ENCODE measurements around the gene INSYN1. TPM values are rescaled to one million over a fixed set of nuclear protein-coding genes. Genes with fewer than 3 reads are reported as not detected.

Gene INSYN1
- total RNA-seq, 1 experiment from 2014 or later: not detected

DNA sequence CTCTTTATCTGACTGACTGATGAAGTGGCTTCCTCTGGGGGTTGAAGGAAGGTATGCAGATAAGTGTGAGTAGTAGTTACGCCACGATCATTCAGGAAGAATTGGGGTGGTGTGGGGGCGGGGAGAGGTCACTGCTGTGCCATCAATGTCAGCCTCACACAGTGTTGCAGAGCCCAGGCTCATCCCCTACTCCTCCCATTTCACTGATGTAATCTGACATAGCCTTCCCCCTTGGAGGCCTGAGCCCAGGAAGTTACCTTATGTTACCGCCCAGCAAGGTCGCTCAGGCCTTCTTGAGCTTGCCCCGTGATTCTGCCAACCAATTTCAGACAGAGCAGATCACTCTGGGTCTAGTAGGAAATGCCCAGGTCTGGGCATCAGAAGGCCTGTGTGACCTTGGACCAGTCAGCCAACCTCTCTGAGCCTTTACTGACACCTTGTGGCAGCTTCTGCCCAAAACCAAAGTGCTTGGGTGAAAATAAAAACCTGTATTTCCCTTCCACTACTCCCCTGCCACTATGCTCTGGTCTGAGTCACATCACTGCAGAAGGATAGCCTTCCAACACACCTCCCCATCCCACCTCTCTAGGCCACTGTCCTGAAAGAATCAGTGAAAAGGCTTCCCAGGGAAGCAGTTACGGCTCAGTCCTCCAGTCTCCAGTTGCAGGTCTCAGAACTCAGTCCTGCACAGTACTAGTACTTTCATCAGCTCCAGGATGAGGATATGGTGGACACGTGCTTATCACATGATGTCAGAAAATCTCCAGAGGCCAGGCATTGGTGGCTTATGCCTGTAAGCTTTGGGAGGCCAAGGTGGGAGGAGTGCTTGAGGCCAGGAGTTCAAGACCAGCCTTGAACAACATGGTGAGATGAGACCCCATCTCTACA is 28.1 kb upstream of the INSYN1 start:
- in situ Hi-C loops (cut with HindIII; ENCODE audit: low pct_unique_long_range_greater_than_20kb, low sequenced_read_pairs): no loop called here

DNA sequence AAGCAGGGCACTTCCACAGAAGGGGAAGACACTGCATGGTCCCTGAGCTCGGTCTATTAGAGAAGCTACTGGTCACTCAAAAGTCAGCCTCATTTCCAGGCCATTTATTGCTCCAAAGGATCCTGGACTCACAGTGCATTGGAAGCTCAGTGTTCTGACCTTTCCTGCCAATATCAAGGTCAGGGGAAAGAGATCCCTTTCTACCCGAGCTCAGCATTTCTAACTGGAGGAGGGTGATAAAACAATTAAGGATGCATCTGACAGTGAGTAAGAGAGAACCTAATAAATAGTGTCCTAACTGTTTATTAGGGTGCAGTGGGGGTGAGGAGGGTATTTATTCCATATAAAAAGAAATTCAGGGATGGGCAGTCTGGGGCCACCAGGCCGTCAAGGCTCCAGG is 26.8 kb upstream of the INSYN1 start:
- in situ Hi-C loops (cut with HindIII; ENCODE audit: low pct_unique_long_range_greater_than_20kb, low sequenced_read_pairs): no loop called here
- no peak for DNase-seq (ENCODE audit: low read depth)

More for the DNA sequence above, 28.1 kb upstream of the INSYN1 start:
- no peak for DNase-seq (ENCODE audit: low read depth)

DNA sequence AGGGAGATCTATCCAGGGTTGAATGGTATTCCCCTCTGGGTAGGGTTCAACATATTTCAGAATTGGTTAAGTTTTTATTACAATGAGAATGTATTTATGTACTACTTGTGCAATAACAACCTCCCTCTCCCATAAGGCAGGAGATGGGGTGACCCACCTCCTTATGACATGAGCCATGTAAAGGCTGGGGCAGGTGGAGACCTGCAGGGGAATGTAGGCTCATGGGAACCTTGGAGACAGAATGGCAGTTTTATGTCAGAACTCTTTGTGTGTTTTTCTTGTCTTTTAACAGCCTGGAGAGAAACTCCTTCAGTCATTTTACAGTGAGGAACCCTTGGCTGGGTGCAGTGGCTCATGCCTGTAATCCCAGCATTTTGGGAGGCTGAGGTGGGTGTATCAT is 24.6 kb upstream of the INSYN1 start:
- DNase-seq (ENCODE audit: low read depth): no peak

DNA sequence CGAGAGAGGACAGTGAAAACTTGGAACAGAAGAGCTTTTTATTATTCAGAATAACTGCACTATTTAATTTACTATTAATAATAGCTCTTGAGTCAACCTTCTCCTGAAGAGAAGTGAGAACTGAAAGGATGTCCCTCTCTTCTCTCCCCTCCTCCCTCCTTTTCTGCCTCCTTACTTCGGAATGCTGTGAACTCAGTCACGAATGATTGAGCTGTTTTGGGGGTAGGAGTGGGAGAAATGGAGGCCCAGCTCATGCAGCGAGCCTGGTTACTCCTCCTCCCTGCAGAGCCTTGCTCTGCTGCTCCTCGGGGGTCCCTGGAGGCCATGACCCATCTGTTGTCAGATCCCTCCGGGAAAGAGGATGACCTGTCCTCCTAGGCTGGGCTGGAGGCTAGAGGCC is 20.3 kb upstream of the INSYN1 start:
- DNase-seq (ENCODE audit: low read depth): no peak
- in situ Hi-C loops (cut with HindIII; ENCODE audit: low pct_unique_long_range_greater_than_20kb, low sequenced_read_pairs): no loop called here

More for the DNA sequence above, 24.6 kb upstream of the INSYN1 start:
- in situ Hi-C loops (cut with HindIII; ENCODE audit: low pct_unique_long_range_greater_than_20kb, low sequenced_read_pairs): no loop called here

DNA sequence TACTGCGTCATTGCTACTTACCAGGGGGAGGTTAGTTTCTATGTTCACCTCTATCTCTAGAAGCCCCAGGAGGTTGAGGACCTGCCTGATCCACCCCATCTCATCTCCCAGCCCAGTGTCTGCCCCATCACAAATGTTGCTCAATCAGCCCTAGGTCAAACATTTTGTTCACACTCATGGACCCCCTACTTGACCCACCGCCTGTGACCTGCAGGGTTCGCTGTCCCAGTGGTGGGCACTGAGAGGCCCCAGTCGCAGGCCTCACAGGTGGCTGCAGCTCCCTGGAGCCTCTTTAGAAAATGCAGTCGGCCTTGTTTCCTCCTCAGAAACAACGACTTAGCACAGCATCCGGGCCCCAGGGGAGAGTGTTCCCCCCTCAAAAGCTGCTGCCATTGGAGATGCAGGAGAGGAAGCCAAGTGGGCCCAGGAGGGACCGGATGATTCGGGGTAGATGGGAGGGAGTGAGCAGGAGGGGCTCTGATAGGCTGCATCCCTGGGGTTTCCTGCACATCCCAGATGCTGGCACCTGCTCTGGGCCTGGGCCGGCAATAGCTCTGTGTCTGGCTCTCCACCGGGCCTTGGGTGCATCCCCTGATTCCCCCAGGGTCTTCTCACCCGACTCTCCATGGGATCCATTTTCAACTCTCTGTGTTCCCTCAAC is 18.4 kb upstream of the INSYN1 start:
- in situ Hi-C loops (cut with HindIII; ENCODE audit: low pct_unique_long_range_greater_than_20kb, low sequenced_read_pairs): no loop called here
- no peak for DNase-seq (ENCODE audit: low read depth)

DNA sequence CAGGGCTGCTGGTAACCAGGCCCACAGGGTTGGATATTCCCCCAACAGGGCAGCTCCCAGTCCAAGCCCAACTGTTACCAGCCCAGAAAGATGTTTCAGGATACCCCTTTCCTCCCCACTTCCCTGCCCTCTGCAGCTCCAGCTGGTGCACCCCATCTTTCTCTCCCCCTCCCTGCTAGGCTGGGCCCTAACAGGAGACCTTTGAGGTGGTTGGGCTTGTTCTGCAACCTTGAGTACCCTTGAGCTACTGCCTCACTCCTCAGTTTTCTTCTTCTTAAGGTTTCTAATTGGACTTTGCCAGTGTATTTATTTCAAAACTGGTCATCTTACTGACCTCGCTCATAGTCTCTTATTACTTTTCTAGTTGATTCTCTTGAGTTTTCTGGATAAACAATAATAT is 16.9 kb upstream of the INSYN1 start:
- in situ Hi-C loops (cut with HindIII; ENCODE audit: low pct_unique_long_range_greater_than_20kb, low sequenced_read_pairs): no loop called here
- no peak for DNase-seq (ENCODE audit: low read depth)

DNA sequence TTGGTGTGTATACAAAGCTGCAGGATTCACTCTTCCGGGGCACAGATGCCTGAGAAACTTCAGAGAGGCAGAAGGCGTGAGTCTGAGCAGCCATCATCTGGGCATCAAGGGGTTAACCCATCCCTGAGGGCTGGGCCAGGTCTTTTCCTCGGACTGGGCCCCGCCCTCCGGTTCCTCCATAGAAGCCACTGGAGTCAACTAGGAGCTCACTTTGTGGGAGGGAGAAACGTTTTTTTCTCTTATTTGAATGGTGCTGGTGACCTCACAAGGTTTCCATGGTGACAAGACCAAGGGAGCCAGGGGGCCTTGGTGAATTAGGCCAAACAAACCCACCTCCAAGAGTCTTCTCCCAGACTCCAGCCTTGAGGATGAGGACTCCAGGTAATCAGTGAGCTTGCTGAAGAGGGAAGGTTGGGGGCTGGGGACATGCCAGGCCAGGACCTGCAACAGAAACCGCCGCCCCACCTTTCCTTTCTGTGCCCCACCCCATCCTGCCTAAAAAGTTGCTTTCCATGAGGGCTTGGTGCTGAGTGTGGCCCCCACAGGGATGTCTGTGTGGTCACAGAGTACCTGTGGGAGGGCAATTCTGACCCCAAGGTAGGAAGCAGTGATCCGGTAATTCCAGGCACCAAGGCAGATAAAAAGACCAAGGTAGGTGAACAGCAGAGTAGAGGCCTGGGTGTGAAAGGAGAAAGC is 14.8 kb upstream of the INSYN1 start:
- in situ Hi-C loops (cut with HindIII; ENCODE audit: low pct_unique_long_range_greater_than_20kb, low sequenced_read_pairs): no loop called here
- no peak for DNase-seq (ENCODE audit: low read depth)

DNA sequence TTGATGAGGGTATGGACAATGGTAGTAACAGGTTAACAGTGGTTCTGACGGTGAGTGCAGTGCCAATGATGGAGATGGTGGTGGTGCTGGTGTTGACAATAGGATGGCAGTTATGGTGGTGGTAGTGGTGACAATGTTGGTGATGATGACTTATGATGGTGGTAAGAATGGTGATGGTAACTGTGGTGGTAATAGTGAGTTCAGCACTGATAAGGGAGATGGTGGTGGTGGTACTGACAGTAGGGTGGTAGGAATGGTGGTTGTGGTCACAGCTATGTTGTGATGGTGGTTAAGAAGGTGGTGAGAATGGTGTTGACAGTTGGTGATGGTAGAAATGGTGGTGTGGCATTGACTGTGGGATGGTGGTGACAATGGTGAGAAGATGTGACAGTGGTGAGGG is 13.4 kb upstream of the INSYN1 start:
- in situ Hi-C loops (cut with HindIII; ENCODE audit: low pct_unique_long_range_greater_than_20kb, low sequenced_read_pairs): no loop called here
- DNase-seq (ENCODE audit: low read depth): no peak

DNA sequence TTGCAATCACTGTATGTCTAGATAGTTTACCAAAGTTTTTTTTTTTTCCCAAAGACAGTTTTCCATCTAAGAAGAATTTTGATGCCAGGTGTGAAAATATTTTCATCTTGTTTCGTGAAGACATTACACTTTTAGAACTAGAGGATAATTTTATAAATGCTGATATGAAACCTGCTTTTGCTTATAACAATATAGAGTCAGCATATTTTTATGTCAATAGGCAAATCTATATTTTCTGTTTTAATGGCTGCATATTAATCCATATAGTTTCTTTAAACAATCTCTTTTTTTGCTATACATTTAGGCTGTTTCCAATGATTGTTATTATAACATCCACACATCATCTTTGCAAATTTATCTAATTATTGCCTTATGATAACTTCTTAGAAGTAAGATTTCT is 12.6 kb upstream of the INSYN1 start:
- DNase-seq (ENCODE audit: low read depth): no peak
- in situ Hi-C loops (cut with HindIII; ENCODE audit: low pct_unique_long_range_greater_than_20kb, low sequenced_read_pairs): no loop called here

DNA sequence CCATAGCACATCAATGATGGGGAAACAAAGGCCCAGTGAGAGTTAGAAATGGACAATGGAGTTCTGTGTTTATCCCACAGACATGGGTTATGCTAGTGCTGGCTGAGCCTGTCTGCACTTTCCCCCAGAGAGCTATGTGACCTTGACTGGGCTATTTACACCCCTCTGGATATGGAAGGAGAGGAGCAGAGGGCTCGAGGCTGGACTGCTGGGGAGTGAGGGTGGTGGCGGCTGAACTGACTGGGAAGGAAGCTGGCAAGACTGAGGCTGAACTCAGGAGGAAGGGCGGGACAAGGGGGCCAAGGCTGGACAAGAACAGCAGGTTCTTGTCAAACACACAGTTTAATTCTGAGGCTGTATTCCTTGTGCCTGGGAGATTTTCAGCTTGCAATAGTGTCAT is 10.8 kb upstream of the INSYN1 start:
- DNase-seq (ENCODE audit: low read depth): no peak
- in situ Hi-C loops (cut with HindIII; ENCODE audit: low pct_unique_long_range_greater_than_20kb, low sequenced_read_pairs): no loop called here

DNA sequence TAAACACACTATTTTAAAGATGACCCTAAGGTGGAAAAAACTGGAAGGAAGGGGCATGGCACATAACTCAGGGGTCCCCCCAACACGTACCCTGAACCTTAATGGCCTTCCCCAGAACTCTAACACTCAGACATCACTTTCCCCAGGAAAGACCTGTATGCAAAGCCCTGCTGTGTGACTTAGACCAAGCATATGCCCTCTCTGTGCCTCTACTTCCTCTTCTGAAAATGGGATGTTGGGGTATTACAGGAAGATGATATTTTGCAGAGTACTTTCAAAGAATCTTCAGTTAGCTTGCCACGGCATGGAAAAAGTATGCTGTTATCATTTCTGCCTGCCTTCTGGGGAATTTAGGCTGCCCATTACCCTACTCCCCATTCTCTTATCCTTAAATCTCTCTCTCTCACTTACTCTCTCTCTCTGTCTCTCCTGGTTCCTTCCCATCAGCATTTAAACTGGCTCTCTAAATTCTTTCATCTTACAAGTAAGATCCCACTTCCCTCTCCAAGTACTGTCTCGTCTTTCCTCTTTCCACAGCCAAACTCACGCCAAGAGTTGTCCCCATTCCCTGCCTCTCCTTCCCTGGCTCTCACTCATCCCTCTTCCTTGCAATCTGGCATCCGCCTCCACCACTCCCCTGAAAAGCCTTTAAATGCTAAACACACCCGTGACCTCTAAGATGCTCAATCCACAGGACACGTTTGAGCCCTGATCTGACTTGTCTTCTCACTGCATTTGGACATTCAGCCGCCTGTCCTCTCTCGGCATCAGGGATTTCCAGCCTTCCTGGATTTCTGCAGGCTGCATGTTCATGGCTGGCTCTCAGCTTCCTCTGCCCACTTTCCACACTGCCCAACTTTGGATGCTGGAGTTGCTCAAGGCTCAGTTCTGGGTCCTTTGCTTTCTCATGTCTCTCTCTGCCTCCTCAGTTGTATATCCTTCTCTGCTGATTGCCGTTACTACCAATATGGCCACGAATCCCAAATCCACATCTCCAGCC is 7.5 kb upstream of the INSYN1 start:
- DNase-seq (ENCODE audit: low read depth): no peak
- in situ Hi-C loops (cut with HindIII; ENCODE audit: low pct_unique_long_range_greater_than_20kb, low sequenced_read_pairs): no loop called here

DNA sequence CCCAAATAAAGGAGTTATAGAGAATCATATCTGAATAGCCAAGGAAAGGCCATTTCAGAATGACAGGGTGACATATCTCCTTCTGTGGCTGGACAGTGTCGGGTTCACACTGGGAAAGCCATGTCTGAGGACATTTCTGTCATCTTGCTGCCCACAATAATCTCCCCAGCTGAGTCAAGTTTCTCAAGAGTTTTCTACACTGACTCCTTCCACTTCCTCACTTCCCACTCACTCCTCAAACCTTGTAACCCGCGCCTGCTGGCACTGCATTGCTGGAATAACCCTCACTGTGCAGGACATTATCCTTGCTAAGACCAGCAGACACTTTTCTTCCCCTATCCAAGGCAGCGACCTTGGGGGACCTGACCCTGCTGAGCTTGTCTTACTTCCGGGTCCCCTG is 5.3 kb upstream of the INSYN1 start:
- in situ Hi-C loops (cut with HindIII; ENCODE audit: low pct_unique_long_range_greater_than_20kb, low sequenced_read_pairs): no loop called here

DNA sequence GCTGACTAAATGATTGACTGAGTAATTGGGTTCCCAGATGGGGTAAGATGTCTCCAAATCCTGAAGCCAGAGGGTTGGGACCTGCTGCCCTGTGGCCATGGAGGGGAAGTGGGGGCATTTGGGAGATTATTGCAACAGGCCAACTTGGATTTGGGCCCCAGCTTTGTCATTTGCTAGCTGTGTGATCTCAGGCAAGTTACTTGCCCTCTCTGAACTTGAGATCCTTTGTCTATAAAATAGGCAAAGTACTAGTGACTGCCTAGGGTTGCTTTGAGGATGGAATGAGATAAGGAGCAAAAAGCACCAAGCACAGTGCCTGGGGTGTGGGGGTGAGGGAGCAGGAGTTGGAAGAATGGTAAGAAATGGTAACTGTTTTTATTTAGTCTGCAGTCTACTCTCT is 4.4 kb upstream of the INSYN1 start:
- DNase-seq (ENCODE audit: low read depth): no peak
- in situ Hi-C loops (cut with HindIII; ENCODE audit: low pct_unique_long_range_greater_than_20kb, low sequenced_read_pairs): no loop called here

More for the DNA sequence above, 5.3 kb upstream of the INSYN1 start:
- no peak for DNase-seq (ENCODE audit: low read depth)

DNA sequence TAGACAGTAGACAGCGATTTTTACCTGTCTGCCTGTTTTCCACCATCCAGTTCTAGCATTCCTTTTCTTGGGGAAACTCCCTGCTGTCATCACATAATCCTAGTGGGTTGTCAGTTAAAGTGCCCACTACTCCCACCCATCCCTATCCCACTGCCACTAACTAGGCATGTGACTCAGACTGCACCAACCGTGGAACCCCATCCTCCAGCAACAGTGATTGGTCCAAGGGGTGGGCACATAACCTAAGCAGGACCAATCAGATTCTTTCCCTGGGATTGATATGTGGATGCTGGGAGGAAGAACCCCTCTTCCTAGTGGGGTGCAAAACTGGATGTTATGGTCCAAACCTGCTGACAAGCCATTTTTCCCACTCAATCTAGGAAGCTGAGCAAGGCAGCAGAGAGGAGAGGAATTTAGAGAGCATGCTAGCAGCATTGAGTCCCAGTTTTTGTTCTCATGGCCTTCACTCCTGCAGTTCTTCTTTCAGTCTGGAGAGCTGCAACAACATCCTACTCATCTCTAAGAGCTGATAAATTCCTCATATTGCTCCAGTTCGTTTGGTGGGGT is 3.9 kb upstream of the INSYN1 start:
- DNase-seq (ENCODE audit: low read depth): no peak
- in situ Hi-C loops (cut with HindIII; ENCODE audit: low pct_unique_long_range_greater_than_20kb, low sequenced_read_pairs): no loop called here

DNA sequence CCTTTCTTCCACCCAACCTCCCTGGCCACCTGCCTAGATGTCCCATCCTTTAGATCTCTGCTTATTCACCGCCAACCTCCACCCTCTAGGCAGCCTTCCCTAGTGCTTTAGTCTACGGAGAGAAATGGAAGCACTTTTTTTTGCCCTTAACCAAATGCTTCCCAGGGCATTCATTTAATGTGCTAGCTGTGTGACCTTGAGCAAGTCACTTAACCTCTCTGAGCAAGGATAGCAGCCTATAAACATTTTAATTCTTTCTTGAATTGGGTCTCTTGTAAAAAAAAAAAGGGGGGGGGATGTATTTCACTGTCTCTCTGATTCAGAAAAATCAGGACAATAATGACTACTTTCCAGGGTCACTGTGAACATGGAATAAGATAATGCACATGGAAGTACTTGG is 3.2 kb upstream of the INSYN1 start:
- no peak for DNase-seq (ENCODE audit: low read depth)
- in situ Hi-C loops (cut with HindIII; ENCODE audit: low pct_unique_long_range_greater_than_20kb, low sequenced_read_pairs): no loop called here

DNA sequence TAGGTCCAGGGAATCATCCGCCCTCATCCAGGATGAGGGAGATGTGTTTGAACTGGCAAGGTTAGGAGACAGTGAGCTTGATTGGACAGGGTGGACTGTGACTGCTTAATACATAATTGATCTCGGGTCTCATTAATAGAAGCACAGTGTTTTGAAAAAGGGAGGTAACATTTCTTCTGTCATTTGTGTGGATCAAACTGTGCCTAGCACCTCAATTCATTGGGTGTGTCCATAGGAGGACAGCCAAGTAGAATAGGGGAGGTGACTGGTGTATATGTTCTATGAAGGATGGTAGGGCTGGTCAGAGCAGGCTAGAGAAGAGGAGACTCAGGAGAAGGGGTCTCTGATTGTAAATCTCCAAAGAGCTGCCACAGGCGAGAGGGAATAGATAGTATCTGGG is 2.8 kb upstream of the INSYN1 start:
- in situ Hi-C loops (cut with HindIII; ENCODE audit: low pct_unique_long_range_greater_than_20kb, low sequenced_read_pairs): no loop called here
- no peak for DNase-seq (ENCODE audit: low read depth)

DNA sequence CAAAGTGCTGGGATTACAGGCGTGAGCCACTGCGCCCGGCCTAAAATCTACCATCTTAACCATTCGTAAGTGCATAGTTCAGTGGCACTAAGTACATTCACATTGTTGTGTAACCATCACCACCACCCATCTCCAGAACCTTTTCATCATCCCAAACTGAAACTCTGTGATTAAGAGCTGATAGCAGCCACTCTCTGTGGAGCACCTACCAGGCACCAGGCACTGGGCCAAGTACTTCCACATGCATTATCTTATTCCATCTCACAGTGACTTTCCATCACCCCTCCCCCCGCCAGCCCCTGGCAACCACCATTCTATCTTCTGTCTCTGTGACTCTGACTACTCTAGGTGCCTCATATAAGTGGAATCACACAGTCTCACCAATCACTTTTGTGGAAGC is 2.3 kb upstream of the INSYN1 start:
- DNase-seq (ENCODE audit: low read depth): no peak

DNA sequence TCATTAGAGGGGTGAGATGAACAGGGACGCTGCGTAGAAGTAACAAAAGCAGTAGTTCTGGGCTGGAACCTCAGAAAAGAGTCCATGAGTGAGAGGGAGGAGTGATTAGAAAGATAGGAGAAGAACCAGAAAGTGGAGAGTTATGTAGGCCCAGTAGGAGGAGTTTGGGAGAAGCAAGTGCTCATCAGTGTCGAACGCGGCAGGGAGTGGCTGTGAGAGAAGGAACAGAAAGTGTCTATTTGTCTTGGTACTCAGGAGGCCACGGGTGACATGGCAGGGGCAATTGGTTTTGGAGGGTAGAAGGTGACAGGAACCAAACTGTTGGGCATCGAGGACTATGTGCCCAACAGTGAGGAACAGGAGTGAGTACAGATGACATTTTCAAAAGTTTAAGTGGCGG is 1.3 kb upstream of the INSYN1 start:
- DNase-seq (ENCODE audit: low read depth): no peak
- in situ Hi-C loops (cut with HindIII; ENCODE audit: low pct_unique_long_range_greater_than_20kb, low sequenced_read_pairs): no loop called here

More for the DNA sequence above, 2.3 kb upstream of the INSYN1 start:
- in situ Hi-C loops (cut with HindIII; ENCODE audit: low pct_unique_long_range_greater_than_20kb, low sequenced_read_pairs): no loop called here

All from Caki2 (cell line).